GM23248 (cell line): Measurements from ENCODE around the gene IGF1R. TPM values are rescaled to one million over a fixed set of nuclear protein-coding genes. Genes with fewer than 3 reads are reported as not detected.

Experiments used
- DNase-seq: peaks from one replicate; pipeline ENCODE4 v3.0.0-alpha.2; 2015
- H2AFZ ChIP-seq: fragments of 200-600 bp; sonication (generic); 2 replicates; pipeline ENCODE4 v1.6.1; 2016; ENCODE audit warnings: antibody characterized with exemption
- H3F3A ChIP-seq: fragments of 200-600 bp; sonication (generic); 2 replicates; pipeline ENCODE4 v1.6.1; 2016; ENCODE audit warnings: mild to moderate bottlenecking, antibody characterized with exemption, mixed run types; ENCODE audit not compliant: insufficient read depth
- H3K27ac ChIP-seq: fragments of 200-600 bp; sonication (generic); 2 replicates; pipeline ENCODE4 v1.5.1; 2016; ENCODE audit warnings: mild to moderate bottlenecking
- H3K27me3 ChIP-seq: fragments of 200-600 bp; sonication (generic); replicated peaks from 2 replicates; pipeline ENCODE4 v1.6.1; 2016; ENCODE audit warnings: mild to moderate bottlenecking; ENCODE audit not compliant: insufficient read depth
- H3K36me3 ChIP-seq: fragments of 200-600 bp; sonication (generic); 2 replicates; pipeline ENCODE4 v1.6.1; 2016; ENCODE audit warnings: low read depth, mild to moderate bottlenecking
- H3K4me1 ChIP-seq: fragments of 200-600 bp; sonication (generic); 2 replicates; pipeline ENCODE4 v1.6.1; 2016; ENCODE audit warnings: mild to moderate bottlenecking; ENCODE audit not compliant: insufficient read depth
- H3K4me2 ChIP-seq: fragments of 200-600 bp; sonication (generic); one replicate; pipeline ENCODE4 v1.6.1; 2016; ENCODE audit warnings: mild to moderate bottlenecking; ENCODE audit not compliant: unreplicated experiment
- H3K4me3 ChIP-seq: fragments of 200-600 bp; sonication (generic); 2 replicates; pipeline ENCODE4 v1.5.1; 2016; ENCODE audit warnings: mild to moderate bottlenecking
- H3K79me2 ChIP-seq: fragments of 200-600 bp; sonication (generic); 2 replicates; pipeline ENCODE4 v1.6.1; 2016; ENCODE audit warnings: mild to moderate bottlenecking; ENCODE audit not compliant: insufficient read depth
- H3K9ac ChIP-seq: fragments of 200-600 bp; sonication (generic); 2 replicates; pipeline ENCODE4 v1.6.1; 2016; ENCODE audit warnings: mild to moderate bottlenecking
- H3K9me2 ChIP-seq: fragments of 200-600 bp; sonication (generic); 2 replicates; pipeline ENCODE4 v1.6.1; 2016; ENCODE audit warnings: mixed run types, mild to moderate bottlenecking, moderate library complexity; ENCODE audit not compliant: insufficient read depth
- H3K9me3 ChIP-seq: fragments of 200-600 bp; sonication (generic); one replicate; pipeline ENCODE4 v1.6.1; 2017; ENCODE audit warnings: low read depth
- H4K20me1 ChIP-seq: fragments of 200-600 bp; sonication (generic); 2 replicates; pipeline ENCODE4 v1.6.0; 2016; ENCODE audit not compliant: insufficient read depth
- EZH2 ChIP-seq: fragments of 200-600 bp; sonication (generic); IDR thresholded peaks from 2 replicates; pipeline ENCODE4 v1.6.1; 2018; ENCODE audit warnings: antibody characterized with exemption, mild to moderate bottlenecking; ENCODE audit not compliant: insufficient read depth, poor library complexity, severe bottlenecking
- EZH2phosphoT487 ChIP-seq: fragments of 200-600 bp; sonication (generic); IDR thresholded peaks from 2 replicates; pipeline ENCODE4 v1.6.1; 2018; ENCODE audit warnings: antibody characterized with exemption, moderate library complexity, mild to moderate bottlenecking, low read depth; ENCODE audit not compliant: insufficient read depth
- WGBS, 2 experiments: methylation state at CpG; one replicate each; pipeline ENCODE4 v1.1.6; 2015 to 2017; ENCODE audit warnings: low lambda C conversion rate in 2 of 2, low coverage in 1 of 2; ENCODE audit errors: missing lambda C conversion rate in 2 of 2; 5-methylcytosine and 5-hydroxymethylcytosine counted together
- in situ Hi-C: fragments of 300-500 bp; cut with MboI; formaldehyde crosslinking; loops from 2 replicates; pipeline ENCODE4 v1.15.0; 2020
- microRNA-seq: library from miRNA; unstranded; fragments of <30 nt; microRNA quantifications from one replicate; pipeline ENCODE4, GENCODE V29; 2016; ENCODE audit warnings: borderline number of aligned reads
- polyA plus RNA-seq: library from polyadenylated mRNA; unstranded; fragments of >200 nt; fragmentation: Nextera tagmentation; extraction: Ambion mirVana; gene quantifications from 2 replicates; pipeline ENCODE4 v1.2.1, GENCODE V29; 2016
- small RNA-seq: library from RNA; depleted of rRNA; stranded (forward); fragments of <200 nt; gene quantifications from one replicate; pipeline ENCODE3, GENCODE V24; 2014; ENCODE audit warnings: low read depth, low replicate concordance
- total RNA-seq: library from RNA; depleted of rRNA; stranded (reverse); fragments of >200 nt; shearing (Covaris generic); gene quantifications from 2 replicates; pipeline ENCODE4 v1.2.3, GENCODE V29; 2014

Gene IGF1R
- total and polyA plus RNA-seq, 2 experiments from 2014 or later: 22.0 to 48.6 TPM

DNA sequence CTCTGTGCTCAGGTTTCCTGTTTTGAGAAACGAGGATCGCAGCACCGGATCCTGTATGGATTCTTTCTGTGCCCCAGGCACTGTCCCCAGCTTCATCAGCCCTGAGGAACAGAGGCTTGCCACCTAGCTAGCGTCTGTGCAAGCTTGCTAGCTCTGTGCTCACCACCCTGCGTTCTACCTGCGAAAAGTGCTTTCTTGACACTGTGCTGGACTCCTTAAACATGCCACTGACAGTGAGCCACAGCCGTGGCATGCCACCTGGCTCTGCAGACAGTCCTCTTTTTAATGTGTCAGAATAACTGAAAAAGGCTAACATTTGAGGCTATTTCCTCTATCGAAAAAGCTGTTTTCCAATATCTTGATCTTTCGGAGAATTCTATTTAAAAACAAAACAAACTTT is 357.8 kb downstream of the IGF1R start:
- Histone ChIP-seq H3F3A (no peaks in the 10 kb centered on the region), H3K4me3 (no peak overlapping the region), H3K4me1 (peaks cover 5% of the 10 kb centered on the region), H2AFZ (no peak overlapping the region), H3K9me2 (no peaks in the 10 kb centered on the region), H3K27me3 (peaks cover 5% of the 10 kb centered on the region; the same call in 1 of the 2 replicates), H3K27ac (no peak overlapping the region), H3K9me3 (no peaks in the 10 kb centered on the region), H4K20me1 (no peaks in the 10 kb centered on the region), H3K9ac (no peak overlapping the region), H3K36me3 (no peaks in the 10 kb centered on the region), H3K79me2 (no peaks in the 10 kb centered on the region), H3K4me2 (no peak overlapping the region)
- 76 to 80% methylated on average over 9 of the region's 9 CpGs for WGBS, 2 experiments
- TF ChIP-seq EZH2: no peak
- TF ChIP-seq EZH2phosphoT487: no peak
- in situ Hi-C loops: no loop called here
- DNase-seq: no peak

DNA sequence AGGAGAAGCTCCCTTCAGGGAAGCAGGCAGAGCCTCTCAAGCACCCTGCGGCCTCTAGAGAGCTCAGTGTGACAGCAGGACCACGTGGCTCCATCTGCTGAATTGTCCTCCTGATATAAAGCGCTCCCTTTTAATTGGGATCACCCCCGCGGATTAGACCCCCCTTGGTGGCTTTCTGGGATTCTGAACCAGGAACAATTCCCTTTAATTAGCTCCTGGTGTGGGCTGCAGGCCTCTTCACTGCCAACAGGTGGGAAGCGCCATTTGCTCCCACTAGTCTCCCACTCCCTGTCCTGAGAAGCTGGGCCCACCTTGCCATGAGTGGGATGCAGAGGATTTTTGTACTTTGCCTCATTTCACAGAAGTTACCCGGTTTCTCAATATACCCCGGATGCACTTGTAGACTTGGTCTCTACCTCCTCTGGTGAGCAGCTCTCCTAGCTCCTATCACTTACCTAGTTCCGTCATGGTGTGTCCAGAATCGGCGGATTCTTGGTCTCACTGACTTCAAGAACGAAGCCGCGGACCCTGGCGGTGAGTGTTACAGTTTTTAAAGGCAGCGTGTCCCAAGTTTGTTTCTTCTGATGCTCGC is 358.7 kb downstream of the IGF1R start:
- in situ Hi-C loops: no loop called here
- WGBS, 2 experiments: 86 to 88% methylated on average over 17 of the region's 17 CpGs
- Histone ChIP-seq H3F3A (no peaks in the 10 kb centered on the region), H3K36me3 (no peaks in the 10 kb centered on the region), H3K79me2 (no peaks in the 10 kb centered on the region), H3K4me3 (no peak overlapping the region), H3K9me3 (no peaks in the 10 kb centered on the region), H3K9me2 (no peaks in the 10 kb centered on the region), H2AFZ (no peak overlapping the region), H3K27ac (no peak overlapping the region), H3K27me3 (0 out of 2 replicates have a peak, but pooled peaks cover 5% of the 10 kb centered on the region), H3K9ac (no peak overlapping the region), H3K4me1 (peaks cover 8% of the 10 kb centered on the region), H3K4me2 (no peak overlapping the region), H4K20me1 (no peaks in the 10 kb centered on the region)
- no peak for TF ChIP-seq EZH2phosphoT487
- TF ChIP-seq EZH2: no peak
- DNase-seq: no peak

DNA sequence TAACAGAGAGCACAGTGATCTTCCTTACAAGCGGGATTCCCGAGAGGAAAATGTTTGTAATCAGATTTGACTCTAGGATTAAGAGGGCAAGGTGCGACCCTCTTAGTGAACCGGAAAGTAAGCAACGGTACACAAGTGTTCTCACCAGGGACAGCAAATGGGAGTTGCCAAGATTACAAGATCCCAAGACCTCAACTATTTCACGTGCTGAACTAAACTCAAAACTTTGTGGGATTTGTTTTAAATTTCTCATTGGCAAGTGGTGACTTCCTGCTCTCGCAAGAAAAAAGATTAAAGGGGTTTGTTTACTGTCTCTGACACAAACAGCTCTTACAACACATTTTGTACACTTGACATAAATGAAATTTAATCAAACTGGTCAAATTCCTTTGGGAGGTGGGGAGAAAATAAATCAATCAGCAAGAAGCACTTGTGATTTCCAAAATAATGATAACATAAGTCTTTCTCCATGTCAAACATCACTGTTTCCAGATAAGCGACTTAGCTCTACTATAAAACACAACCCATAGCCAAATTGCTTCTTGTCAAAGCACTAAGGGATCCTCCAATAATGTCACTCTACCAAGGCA is 361.5 kb downstream of the IGF1R start:
- no peak overlapping the region for H3K9ac ChIP-seq
- TF ChIP-seq EZH2phosphoT487 (no peak), EZH2 (no peak)
- 18 to 23% methylated on average over 8 of the region's 8 CpGs for WGBS, 2 experiments
- in situ Hi-C loops: no loop called here
- H3K9me2 ChIP-seq: no peaks in the 10 kb centered on the region
- H3K4me1 ChIP-seq: peaks cover 8% of the 10 kb centered on the region
- H3F3A ChIP-seq: no peaks in the 10 kb centered on the region
- peak overlapping the region; percentile 24; the same call in 1 of the 2 replicates for H2AFZ ChIP-seq
- H3K9me3 ChIP-seq: no peaks in the 10 kb centered on the region
- no peaks in the 10 kb centered on the region for H3K79me2 ChIP-seq
- no peak overlapping the region for H3K4me3 ChIP-seq
- no peak overlapping the region for H3K27ac ChIP-seq
- no peak for DNase-seq
- H3K27me3 ChIP-seq: 0 out of 2 replicates have a peak, but pooled peaks cover 5% of the 10 kb centered on the region
- H3K4me2 ChIP-seq: no peak overlapping the region
- no peaks in the 10 kb centered on the region for H4K20me1 ChIP-seq
- H3K36me3 ChIP-seq: no peaks in the 10 kb centered on the region

DNA sequence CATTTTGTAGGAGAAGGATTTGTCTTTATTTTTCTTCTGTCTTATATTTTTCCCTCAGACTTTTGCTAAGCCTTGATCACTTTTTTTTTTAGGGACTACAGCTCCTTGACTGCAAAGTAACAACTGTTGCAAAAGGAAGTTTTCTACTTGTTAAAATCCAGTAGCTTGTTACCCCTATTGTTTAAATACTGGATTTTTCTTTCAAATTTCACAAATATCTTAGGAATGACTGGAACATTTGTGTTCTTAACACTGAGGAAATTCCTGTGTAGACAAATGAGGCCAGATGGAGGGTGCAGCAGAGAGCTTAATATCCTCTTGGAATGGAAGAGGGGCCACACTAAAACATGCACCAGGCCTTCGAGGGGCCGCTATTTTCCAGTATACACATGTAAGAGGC is 362.4 kb downstream of the IGF1R start:
- H3K79me2 ChIP-seq: no peaks in the 10 kb centered on the region
- no peak overlapping the region for H3K4me3 ChIP-seq
- H3K9me2 ChIP-seq: no peaks in the 10 kb centered on the region
- no peaks in the 10 kb centered on the region for H4K20me1 ChIP-seq
- H3K27me3 ChIP-seq: 0 out of 2 replicates have a peak, but pooled peaks cover under 1% of the 10 kb centered on the region
- DNase-seq: peak; percentile 22
- H3K9ac ChIP-seq: no peak overlapping the region
- no peaks in the 10 kb centered on the region for H3K36me3 ChIP-seq
- H3K4me1 ChIP-seq: peaks cover 8% of the 10 kb centered on the region
- TF ChIP-seq EZH2: no peak
- no peak for TF ChIP-seq EZH2phosphoT487
- no peak overlapping the region for H3K27ac ChIP-seq
- H3F3A ChIP-seq: no peaks in the 10 kb centered on the region
- H3K9me3 ChIP-seq: no peaks in the 10 kb centered on the region
- in situ Hi-C loops: no loop called here
- 92 to 94% methylated on average over 2 of the region's 2 CpGs for WGBS, 2 experiments
- H2AFZ ChIP-seq: no peak overlapping the region
- peak overlapping the region; percentile 46 for H3K4me2 ChIP-seq

Small RNA genes within 50 kb of the gene (microRNA-seq; reads per million reads assigned to microRNA genes)
- not detected for gene MIR4714

Small RNA genes within 50 kb of the gene (small RNA-seq; reads per million reads assigned to genes)
- not detected for gene MIR4714
